ENCODE measurements around the gene OPA3.

OPA3 gene

GRCh38 chr19:45569619-45570421 is 14.8 kb downstream of the OPA3 start:
- ChIA-PET POLR2A (ENCODE audit: low non-redundant PET) (no interaction called here), CTCF (interaction anchor here (0.6 to 0.8 kb wide), 3 partner anchors 41 to 67 kb away, joined by 3 to 5 read pairs (median 3); no protein-coding TSS in a partner anchor)
- peak overlapping the region; percentile 90 for H3K27ac ChIP-seq
- peak; percentile 72 for TF ChIP-seq CTCF (conservative IDR thresholded peaks at IDR 0.05; ENCODE audit: low read depth)
- DNase-seq (ENCODE audit: low spot score), result peak; percentile 30

GRCh38 chr19:45568732-45569131 is 15.9 kb downstream of the OPA3 start:
- ChIA-PET CTCF (no interaction called here), POLR2A (ENCODE audit: low non-redundant PET) (no interaction called here)
- DNase-seq (ENCODE audit: low spot score), result peak; percentile 76
- peak overlapping the region; percentile 90 for H3K27ac ChIP-seq
- no peak for TF ChIP-seq CTCF (conservative IDR thresholded peaks at IDR 0.05; ENCODE audit: low read depth)

- ChIA-PET CTCF (interaction anchor here (1.2 kb wide), 1 partner anchor 9 kb away, joined by 3 read pairs; no protein-coding TSS in a partner anchor), POLR2A (ENCODE audit: low non-redundant PET) (no interaction called here)
- no peak for DNase-seq (ENCODE audit: low spot score)
- H3K27ac ChIP-seq, result no peak overlapping the region
- TF ChIP-seq CTCF (conservative IDR thresholded peaks at IDR 0.05; ENCODE audit: low read depth), result no peak
These were observed 17.0 kb downstream of the OPA3 start for GRCh38 chr19:45567609-45568008.

- DNase-seq (ENCODE audit: low spot score), result no peak
- ChIA-PET POLR2A (ENCODE audit: low non-redundant PET) (no interaction called here), CTCF (interaction anchor here (0.6 kb wide), 1 partner anchor 44 kb away, joined by 4 read pairs; no protein-coding TSS in a partner anchor)
- peak overlapping the region; percentile 35 for H3K27ac ChIP-seq
- TF ChIP-seq CTCF (conservative IDR thresholded peaks at IDR 0.05; ENCODE audit: low read depth), result no peak
These were observed 20.3 kb downstream of the OPA3 start for GRCh38 chr19:45564131-45564780.

- DNase-seq (ENCODE audit: low spot score), result no peak
- CTCF ChIA-PET, result no interaction called here
- H3K27ac ChIP-seq, result peak overlapping the region; percentile 9; the same call in 1 of the 2 replicates
- POLR2A ChIA-PET (ENCODE audit: low non-redundant PET), result no interaction called here
- no peak for TF ChIP-seq CTCF (conservative IDR thresholded peaks at IDR 0.05; ENCODE audit: low read depth)
These were observed 23.9 kb downstream of the OPA3 start for GRCh38 chr19:45560686-45561085.

- POLR2A ChIA-PET (ENCODE audit: low non-redundant PET), result no interaction called here
These were observed 24.6 kb downstream of the OPA3 start for GRCh38 chr19:45560038-45560437.

More at GRCh38 chr19:45560038-45560437, 24.6 kb downstream of the OPA3 start:
- CTCF ChIA-PET, result interaction anchor here (0.6 kb wide), 1 partner anchor 720 kb away, joined by 6 read pairs; no protein-coding TSS in a partner anchor
- H3K27ac ChIP-seq, result peak overlapping the region; percentile 9; the same call in 1 of the 2 replicates
- DNase-seq (ENCODE audit: low spot score), result no peak
- no peak for TF ChIP-seq CTCF (conservative IDR thresholded peaks at IDR 0.05; ENCODE audit: low read depth)
